ENCODE results near the gene LPAR6. TPM values are rescaled to one million over a fixed set of nuclear protein-coding genes. Genes with fewer than 3 reads are reported as not detected.
"Not testable (repeated sequence)": the region's sequence is repeated elsewhere in the genome, so short reads cannot be mapped to it uniquely, and the experiment has no call there.

LPAR6 gene, protein sequence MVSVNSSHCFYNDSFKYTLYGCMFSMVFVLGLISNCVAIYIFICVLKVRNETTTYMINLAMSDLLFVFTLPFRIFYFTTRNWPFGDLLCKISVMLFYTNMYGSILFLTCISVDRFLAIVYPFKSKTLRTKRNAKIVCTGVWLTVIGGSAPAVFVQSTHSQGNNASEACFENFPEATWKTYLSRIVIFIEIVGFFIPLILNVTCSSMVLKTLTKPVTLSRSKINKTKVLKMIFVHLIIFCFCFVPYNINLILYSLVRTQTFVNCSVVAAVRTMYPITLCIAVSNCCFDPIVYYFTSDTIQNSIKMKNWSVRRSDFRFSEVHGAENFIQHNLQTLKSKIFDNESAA
- 20.3 and 21.9 TPM in 2 replicates for total RNA-seq

DNA sequence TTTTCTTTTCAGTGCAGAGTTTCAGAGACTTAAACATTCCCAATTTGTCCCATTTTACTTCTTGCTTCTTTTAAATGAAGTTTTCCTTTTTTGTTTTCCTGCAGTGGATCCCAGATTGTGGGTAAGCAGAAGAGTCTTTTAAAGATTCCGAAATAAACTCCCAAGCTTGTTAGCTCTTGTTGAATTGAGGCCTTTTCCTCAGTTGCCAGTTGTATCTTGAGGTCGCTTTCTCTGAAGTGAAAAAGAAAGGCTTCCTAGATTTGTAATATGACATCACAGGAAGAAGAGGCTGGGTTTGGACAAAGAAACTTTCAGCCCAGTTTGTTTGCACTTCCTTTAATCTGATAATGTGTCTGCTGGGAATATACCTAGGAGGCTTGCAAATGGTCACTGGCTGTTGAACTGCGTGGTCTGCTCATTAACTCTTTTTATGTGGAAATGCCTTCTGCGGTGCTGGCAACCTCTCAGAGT, at the start of gene LPAR6:
LPAR6 (minus strand) TSS at position 233 of the 471 bp plus-strand sequence. CDS start 690 bp downstream, outside the sequence.
- intact Hi-C loops (cut with micrococcal nuclease) = loop anchor here (1.0 to 5.0 kb wide), 10 partner anchors 36 to 564 kb away; partner anchors contain the start of genes CYSLTR2, FNDC3A and ITM2B

DNA sequence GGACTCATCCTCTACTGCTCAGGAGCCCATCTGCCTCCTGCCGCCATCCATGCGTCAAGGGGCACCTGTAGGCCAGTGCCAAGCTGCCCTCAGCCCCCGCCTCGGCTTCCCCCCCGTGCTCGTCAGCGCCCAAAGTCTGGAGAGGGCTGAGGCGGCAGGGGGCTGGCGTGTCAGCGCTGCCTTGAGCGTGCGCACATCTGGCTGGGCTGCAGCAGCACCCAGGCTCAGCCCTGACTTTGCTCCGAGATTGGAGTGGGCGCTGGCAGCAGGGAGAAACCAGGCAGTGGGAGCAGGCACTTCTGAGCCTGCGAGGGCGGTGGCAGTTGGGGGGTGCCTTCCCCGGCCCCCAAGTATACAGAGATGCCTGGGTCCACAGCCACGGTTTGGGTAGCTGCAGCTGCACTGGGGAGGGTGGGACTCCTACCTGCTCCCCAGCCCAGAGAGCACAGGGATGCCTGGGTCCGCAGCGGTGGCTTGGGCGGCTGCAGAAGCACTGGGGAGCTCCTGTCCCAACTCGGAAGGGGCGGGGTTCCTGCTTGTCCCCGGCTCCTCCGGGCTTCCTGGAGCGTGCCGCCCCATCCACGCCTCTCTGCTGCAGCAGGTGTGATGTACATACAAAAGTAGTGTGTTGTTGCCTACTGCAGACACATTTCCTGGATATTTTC, 44.8 kb upstream of the LPAR6 start:
- intact Hi-C loops (cut with micrococcal nuclease) = no loop called here

DNA sequence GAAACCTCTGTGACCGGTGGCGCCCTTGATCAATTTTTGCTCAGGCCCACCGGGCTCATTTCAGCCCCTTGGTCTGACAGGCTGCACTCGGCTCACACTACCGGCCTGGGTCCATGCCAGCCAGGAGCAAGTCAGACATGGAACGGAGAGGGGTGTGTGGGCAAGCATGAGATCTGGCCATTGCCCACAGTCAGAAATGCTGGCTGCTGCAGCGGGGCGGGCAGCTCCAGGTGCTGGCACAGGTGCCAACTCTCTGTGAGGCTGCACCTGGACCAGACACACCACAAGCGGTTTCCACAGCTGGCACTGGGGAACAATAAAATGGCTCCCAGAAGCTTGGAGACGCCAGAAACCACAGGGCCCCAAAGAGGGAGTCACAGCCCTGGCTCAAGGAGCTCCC, 43.6 kb upstream of the LPAR6 start:
- intact Hi-C loops (cut with micrococcal nuclease) = no loop called here

DNA sequence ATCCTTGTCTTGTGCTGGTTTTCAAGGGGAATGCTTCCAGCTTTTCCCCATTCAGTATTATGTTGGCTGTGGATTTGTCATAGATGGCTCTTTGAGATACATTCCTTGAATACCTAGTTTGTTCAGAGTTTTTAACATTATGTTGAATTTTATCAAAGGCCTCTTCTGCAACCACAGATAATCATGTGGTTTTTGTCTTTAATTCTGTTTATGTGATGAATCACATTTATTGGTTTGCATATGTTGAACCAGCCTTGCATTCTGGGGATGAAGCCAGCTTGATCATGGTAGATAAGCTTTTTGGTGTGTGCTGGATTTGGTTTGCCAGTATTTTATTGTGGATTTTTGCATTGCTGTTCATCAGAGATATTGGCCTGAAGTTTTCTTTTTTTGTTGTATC, 38.3 kb upstream of the LPAR6 start:
- intact Hi-C loops (cut with micrococcal nuclease) = not testable (repeated sequence)

DNA sequence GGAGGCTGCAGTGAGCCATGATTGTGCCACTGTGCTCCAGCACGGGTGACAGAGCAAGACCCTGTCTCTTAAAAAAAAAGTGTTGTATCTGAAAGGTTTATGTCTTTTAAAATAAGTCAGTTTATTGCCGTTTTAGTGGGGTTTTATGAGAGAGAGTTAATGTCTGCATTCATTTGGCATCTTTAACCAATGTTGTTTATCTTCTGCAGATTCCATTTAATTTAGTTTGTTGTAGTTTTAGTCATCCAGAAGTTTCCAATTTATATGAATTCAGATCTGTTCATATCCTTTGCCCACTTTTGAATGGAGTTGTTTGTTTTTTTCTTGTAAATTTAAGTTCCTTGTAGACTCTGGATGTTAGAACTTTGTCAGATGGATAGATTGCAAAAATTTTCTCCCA, 36.7 kb upstream of the LPAR6 start:
- intact Hi-C loops (cut with micrococcal nuclease) = loop anchor here (2.0 kb wide), 2 partner anchors 15 to 37 kb away; partner anchors contain the start of gene LPAR6

DNA sequence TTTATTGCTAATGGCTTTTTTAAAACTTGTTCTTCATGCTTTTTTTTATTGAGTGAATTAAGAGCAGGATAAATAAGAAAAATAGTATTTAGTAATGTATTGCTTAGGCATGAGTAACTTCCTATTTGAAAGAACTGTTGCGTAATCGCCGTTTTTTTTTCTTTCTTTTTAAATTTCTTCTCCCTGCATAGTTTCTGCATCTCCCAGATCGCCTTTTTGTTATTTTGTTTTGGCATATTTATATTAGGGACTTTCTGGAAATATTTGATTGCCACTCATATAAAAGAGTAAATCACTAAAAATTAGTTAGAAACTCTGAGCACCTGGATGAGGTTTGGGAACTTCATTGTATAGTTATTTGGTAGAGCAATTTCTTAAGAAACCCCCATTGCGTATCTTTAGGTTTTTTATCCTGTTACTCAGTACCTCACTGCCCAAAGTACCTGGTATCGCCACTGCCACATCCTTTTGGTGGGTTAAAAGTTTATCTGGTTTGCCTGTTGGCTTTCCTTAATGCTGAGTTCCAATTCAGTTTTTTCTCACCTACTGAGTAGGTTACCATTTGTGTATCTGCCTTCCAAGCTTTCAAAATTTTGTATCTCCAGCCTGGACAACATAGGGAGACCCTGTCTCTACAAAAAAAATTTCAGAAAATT, 36.2 kb upstream of the LPAR6 start:
- intact Hi-C loops (cut with micrococcal nuclease) = loop anchor here (2.0 kb wide), 2 partner anchors 14 to 36 kb away; partner anchors contain the start of gene LPAR6

DNA sequence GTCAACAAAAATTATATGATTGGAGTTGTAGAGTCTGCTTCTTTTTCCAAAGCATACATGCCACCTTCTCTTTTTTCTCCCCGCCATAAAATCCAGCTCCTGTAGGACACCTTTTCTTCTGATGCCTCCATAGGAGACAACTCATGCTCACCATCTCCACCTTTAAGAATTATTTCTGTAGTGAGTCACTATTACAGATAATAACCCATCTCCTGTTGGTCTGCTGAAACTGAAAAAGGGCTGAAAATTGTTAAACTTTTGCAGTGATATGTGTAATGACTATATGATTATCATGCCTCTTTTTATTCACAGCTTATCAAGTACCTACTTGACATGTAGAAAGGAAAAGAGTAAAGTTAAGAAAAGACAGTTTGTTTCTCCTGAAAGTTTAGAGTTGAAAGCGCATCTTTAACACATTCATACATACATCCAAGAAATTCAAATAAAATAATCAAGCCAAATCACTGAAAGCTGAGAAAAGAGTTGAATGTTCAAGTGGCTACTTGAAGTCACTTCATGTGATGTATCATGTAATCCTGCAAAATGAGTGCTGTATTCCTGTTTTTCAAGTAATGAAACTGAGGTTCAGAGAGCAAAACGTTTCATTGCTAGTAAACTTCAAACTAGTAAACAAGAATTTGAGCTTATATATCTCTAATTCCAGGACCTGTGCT, 35.5 kb upstream of the LPAR6 start:
- intact Hi-C loops (cut with micrococcal nuclease) = loop anchor here (2.0 kb wide), 2 partner anchors 14 to 36 kb away; partner anchors contain the start of gene LPAR6

DNA sequence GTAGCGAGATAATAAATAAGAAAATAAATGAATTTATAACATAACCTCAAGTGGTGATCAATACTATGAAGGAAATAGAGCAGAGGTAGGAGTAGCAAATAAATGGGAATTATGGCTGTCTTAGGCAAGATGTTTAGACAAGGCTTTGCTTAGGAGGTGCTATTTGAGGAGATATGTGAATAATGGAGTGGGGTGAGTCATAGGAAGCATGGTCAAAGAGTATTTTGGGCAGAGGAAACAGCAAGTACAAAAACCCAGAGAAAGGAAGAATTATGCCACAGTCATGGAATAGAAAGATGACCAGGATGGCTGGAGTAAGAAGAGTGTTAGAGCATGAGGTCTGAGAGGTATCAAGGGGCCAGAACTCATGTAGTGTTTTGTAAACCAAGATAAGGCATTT, 33.6 kb upstream of the LPAR6 start:
- intact Hi-C loops (cut with micrococcal nuclease) = loop anchor here (2.0 kb wide), 1 partner anchor 46 kb away; no protein-coding TSS in a partner anchor

DNA sequence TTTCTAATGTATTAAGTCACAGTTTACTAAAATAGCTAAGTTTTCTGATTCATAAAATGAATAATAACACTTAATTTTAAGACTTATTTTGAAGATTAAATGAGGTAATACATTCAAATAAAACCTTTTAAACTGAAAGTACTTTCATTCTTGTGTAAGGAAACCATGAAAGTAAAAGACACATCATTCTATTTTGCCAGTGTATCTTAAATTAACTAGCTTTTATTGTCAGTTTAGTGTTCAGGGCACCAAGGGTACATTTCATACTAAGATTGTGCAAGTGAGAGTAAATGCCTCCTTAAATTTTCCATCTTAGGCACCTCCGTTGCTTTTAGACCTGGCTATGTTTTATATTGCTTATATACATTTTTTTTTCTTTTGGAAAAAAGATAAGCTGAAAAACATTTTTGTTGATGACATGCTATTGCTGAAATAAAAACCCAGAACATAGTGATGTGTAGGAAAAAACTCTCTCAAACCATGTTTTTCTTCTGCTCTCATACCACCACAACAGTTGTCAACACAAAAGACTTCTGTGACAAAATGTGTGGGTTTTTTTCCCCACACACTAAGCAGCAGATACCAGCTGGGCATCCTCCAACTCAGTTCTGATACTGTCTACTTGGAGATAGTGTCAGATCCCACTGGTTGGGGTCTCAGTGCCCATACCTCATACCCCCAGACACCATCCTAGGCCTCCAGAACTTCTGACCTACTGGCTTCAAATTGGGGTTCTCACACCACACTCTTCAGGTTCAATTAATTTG, 30.7 kb upstream of the LPAR6 start:
- intact Hi-C loops (cut with micrococcal nuclease) = loop anchor here (1.0 kb wide), 1 partner anchor 62 kb away; no protein-coding TSS in a partner anchor

DNA sequence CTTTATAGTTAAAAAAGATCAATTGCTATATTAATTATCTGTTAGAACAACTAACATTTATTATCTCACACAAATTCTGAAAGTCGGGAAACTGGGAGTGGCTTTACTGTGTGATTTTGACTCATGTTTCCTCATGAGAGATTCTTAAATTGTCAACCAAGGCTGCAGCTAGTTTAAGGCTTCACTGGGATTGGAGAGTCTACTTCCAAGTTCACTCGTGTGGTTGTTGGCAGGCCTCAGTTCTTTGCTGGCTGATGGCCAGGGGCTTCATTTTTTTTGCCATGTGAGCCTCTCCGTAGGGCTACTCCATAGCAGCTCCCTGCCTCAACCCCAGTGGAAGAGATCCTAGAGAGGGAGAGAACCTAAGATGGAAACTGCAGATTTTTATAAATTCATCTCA, 24.5 kb upstream of the LPAR6 start:
- intact Hi-C loops (cut with micrococcal nuclease) = no loop called here

DNA sequence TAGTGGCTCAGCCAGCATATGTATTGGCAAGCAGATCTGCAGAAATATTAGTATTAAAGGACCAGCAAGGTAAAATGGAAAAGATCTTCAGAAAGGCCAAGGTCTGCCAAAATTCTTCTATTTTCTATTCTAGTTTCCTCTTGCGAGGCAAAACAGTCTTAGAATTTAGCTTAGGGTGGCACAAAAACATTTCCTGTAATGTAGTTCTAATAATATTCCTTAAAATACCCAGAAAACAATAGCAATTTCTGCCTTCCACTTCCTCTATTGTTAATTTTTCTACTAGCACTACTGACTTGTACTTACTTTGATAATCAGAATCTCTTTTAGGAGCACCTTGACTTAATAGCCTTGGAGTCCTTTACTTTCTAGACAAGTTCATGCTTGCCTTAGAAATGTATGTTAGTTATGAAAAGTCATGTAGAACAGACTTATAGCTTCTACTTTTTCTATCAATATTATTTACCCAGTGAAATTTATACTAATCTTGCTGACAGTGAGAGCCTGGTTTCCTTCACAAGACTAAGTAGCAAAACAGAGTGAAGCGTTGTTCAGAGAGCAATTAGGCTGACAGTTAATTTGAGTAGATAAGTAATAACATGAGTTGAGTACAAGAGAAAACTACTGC, 23.9 kb upstream of the LPAR6 start:
- intact Hi-C loops (cut with micrococcal nuclease) = no loop called here

DNA sequence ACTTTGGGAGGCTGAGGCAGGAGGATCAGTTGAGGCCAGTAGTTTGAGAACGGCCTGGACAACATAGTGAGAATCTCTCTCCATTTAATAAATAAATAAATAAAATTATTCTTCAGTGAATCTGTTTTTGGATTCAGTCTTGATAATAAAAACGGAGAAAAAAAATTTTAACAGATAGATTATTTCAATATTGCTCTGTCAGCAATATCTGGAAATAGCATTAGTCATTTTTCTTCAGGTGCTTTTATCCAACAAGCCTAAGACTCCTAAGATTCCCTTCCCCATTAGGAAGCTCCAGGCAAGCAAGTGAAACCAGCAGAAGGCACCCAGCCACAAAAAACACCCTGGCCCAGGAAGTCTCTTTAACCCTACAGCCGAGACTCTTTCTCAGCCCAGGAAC, 21.3 kb upstream of the LPAR6 start:
- intact Hi-C loops (cut with micrococcal nuclease) = loop anchor here (2.0 kb wide), 1 partner anchor 15 kb away; no protein-coding TSS in a partner anchor

DNA sequence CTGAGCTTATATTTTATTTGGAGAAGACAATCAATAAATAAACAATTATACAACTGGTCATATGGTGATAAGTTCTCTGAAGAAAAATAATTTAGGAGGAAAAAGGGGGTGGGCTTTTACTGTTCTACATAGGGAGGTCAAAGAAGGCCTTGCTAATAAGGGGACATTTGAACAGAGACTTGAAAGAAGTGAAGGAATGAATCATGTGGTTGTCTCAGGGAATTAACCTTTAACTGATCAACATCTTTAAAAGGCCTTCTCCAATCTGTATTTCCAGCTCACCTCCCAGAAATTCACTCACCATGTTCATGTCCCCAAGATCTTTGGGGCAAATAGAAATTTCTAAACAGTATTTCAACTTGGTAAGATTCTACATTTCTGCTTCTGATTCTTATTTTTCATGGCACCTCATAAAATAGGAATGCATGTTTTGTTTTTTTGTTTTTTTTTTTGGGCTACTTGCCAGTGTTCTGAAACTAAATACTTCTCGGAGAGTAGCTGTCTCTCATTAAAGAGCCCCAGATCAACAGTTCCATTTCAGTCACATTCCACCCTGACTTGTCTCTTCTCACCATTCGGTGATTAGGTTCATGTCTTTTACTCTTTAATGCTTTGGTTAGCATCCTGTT, 19.2 kb upstream of the LPAR6 start:
- intact Hi-C loops (cut with micrococcal nuclease) = no loop called here

DNA sequence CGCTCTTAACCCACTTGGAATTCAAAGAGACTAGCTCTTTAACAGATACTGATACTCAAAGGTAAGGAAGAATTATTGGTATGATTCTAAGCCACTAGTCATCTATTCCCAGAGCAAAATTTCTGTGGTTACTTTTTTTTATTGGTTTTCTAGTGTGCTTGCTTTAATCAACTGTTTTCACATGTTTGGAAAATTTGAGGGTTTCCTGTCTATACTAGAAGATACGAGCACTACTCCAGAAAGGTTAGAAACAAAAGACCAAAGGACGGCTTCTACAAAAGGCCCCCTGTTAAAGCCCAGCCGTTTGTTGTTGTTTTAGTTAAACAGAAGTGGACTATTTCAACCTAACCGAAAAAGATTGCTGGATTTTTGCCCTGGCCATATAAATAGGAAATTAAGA, 18.5 kb upstream of the LPAR6 start:
- intact Hi-C loops (cut with micrococcal nuclease) = no loop called here

DNA sequence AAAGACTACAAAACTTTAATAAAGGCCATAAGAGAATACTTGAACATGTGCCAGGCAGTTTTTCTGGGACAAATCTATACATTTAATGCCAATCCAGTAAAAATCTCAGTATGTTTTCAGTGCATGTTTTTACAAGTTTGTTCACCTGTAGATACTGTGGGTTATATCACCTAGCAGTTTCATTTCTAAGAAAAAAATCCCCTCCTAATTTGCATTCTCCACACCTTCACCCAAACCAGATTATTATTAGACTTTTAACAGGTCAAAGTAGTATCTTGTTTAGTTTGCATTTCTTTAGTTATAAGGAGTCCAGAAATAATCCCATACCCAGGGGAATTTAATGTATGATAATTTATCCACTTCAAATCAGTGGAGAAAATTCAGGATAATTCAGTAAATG, 17.0 kb upstream of the LPAR6 start:
- intact Hi-C loops (cut with micrococcal nuclease) = no loop called here

DNA sequence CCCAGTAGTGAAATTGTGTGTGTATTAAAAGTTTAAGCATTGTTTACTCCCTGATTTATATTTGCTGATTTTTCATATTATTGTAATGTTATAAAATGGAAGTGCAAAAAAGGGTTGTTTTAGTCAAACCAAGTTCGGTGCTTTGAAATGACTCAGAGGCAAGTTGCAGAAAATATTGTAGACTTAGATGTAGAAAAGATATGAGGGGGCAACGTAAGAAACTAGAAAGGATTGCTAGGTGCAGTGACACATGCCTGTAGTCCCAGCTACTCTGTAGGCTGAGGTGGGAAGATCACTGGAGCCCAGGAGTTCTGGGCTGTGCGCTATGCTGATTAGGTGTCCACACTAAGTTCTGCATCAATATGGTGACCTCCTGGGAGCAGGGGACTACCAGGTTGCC, 16.1 kb upstream of the LPAR6 start:
- intact Hi-C loops (cut with micrococcal nuclease) = no loop called here

DNA sequence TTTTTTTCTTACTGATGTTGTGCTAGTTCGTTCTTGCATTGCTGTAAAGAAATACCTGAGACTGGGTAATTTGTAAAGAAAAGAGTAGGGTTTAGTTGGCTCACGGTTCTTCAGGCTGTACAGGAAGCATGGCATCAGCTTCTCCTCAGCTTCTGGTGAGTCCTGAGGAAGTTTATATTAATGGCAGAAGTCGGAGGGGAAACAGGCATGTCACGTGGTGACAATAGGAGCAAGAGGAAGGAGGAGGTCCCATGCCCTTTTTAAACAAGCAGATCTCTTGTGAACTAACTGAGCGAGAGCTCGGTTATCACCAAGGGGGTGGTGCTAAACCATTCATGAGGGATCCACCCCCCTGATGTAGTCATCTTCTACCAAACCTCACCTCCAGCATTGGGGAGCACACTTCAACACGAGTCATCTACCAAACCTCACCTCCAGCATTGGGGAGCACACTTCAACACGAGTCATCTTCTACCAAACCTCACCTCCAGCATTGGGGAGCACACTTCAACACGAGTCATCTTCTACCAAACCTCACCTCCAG, 13.9 kb upstream of the LPAR6 start:
- intact Hi-C loops (cut with micrococcal nuclease) = not testable (repeated sequence)

DNA sequence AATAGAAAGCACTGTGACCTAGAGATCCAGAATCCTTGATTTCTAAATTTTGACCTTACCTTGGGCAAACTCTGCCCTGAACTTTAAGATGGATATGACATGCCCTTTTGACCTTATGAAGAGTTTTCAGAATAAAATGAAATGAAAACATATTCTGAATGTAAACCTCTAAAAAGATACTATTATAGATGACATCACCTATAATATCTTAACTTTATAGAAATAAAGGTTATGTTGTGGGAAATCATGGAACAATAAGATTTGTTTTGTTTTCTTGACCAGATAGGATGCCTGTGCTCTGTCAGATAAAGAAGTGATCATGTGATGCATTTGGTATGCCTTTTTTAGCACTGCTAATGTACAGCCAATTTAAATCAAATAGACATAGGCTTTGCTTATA, 13.1 kb upstream of the LPAR6 start:
- intact Hi-C loops (cut with micrococcal nuclease) = no loop called here

DNA sequence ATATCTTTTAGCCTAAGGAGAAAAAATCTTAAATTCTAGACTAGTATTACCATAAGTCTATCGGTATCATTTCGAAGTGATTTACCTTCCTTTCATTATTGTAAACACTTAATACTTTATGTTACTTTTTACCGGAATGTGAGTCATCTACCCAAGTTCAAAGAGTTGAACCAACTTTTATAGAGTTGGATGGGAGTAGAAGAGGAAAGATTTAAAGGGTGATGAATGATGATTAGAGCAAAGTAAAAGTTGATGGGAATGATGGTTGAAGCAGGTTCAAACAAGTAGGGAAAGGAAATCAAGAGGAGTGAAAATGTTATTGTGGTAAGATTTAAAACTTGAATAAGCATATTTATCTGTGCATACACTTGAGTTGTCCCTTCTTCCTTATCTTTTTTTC, 11.3 kb upstream of the LPAR6 start:
- intact Hi-C loops (cut with micrococcal nuclease) = no loop called here

Measured in T-helper 1 cell treated with Interleukin-12 subunit alpha and Interleukin-12 subunit beta and Interleukin-4 antibody, amounts not matched to agents 30 ng/mL and 1 ng/mL, for 36 hours (primary cell).